GM19035 (cell line): ENCODE data around the gene BCL2L11.
A peak's percentile ranks its signal among the peaks of the same experiment; 100 is the strongest.

ENCODE experiments used
- ATAC-seq: cut with Tn5 transposase; IDR thresholded peaks from one replicate; pipeline ENCODE4 v1.9.1; 2021; ENCODE audit not compliant: unreplicated experiment

BCL2L11 gene

DNA sequence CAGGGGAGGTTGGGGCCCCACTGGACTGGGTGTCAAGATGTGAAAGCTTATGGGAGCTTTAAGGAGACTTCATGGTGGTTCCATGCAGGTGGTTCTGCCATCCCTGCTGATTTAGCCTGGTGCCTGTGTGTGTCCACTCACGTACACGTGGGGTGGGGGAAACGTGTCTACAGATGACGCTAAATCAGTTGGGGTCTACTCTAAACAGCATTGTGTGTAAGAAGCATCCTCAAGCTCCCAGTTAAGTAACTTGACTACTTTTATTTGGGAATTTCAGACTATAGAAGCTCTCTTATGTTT is 47.1 kb downstream of the BCL2L11 start:
- no peak for ATAC-seq

DNA sequence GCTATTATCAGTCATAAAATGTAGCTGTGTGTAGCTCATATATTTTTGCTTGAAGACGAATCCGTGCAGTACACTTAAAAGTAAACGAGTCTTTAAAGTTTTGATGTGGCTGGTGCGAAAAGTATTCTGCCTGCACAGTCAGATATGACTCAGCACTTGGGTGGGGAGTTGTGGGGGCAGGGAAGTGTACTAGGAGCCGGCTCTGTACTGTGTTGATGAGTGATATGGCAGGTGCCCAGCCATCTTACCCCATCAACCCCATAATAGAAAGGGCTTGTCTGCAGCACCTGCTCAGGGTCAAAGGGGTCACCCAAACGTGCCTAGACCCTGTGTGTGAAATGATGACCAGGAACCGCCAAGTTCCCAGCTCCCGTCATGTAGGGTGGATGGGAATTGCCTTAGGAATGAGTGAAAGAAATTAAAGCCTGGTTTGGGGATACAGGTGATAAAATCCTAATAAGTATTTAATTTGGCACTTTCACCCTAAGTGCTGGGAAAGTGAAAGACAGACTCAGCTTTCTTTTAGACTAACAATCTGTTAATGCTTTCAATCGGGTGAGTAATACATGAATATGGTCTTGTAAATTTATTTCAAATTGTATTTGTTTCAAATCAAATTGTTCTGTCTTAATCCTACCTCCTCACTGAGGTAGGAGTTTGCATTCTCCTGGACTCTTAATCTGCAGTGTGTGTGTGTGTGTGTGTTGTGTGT is 48.0 kb downstream of the BCL2L11 start:
- peak; percentile 78 for ATAC-seq

GRCh38 chr2:111169268-111169667 is 48.6 kb downstream of the BCL2L11 start:
- ATAC-seq = no peak

DNA sequence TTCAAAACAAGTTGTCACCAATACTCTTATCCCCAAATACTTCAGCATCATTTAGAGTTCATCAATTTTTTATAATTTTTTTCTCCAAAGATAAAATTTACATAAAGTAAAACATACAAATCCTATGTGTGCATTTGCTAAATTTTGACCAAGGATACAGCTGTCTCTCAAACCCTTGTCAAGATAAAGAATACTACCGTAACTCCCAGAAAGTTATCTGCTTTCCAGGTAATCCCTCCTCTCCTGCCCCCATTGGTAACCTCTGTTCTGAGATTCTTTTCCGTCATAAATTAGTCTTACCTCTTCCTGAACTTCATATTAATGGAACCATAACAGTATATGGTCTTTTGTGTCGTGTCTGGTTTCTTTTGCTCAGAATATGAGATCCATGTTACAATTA is 49.2 kb downstream of the BCL2L11 start:
- ATAC-seq = no peak

- no peak for ATAC-seq
These were observed 50.7 kb downstream of the BCL2L11 start for GRCh38 chr2:111171337-111171930.

- no peak for ATAC-seq
These were observed 52.0 kb downstream of the BCL2L11 start for GRCh38 chr2:111172666-111173065.

- ATAC-seq = no peak
These were observed 52.6 kb downstream of the BCL2L11 start for GRCh38 chr2:111173338-111173737.

DNA sequence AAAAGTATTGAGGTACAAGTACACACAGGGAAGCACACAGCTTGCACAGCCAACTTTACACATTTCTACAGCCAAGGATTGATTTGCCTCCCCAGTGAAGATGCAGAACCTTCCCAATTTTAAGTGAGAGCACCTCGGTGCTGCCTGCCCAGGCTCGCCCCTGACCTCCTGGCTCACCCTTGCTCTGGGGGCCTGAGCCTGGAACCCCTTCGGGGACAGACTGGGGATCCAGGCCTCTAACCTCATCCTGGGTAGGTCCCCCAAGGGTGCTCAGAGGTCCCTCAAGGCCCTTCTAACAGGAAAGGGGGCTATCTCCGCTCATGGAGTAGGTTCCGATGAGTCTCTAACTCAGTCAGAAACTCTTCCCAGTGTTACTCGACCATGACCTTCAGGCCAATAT is 53.1 kb downstream of the BCL2L11 start:
- ATAC-seq = no peak

DNA sequence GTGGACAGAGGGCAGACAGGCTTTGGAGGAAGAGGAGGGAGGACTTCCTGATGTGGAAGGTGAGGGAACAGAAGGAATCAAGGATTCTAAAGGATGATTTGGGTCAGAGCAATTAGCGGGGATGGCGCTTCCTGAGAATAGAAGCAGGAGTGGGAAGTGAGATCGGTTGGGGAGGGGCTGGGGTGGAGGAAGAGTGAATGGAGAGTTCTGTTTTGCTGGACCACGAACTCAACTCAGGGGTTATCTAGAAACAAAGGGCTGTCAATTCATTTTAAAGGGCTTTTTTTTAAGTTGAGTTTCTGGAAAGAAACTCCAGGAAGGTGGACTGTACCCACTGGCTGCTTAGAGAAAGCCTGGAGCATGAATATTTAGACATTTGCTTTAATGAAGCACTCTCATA is 54.9 kb downstream of the BCL2L11 start:
- ATAC-seq = no peak

DNA sequence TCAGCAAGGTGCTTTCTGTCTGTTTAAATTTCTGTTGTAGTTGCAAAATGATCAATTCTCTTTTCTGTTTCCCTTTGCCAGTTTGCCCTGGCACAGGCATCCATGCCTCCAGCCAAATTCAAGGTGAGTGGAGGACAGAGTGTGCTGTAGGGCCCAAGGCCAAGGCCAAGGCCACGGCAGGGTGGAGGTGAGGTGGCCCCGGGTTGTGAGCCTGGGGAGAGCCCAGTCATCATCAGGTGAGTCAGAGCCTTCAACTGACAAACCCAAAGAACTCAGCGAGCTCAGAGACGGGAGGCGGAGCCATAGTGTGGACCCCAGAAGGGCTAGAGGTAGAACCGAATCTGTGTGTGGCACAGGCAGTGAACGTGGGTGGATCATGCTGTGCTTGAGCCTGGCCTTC is 55.7 kb downstream of the BCL2L11 start:
- no peak for ATAC-seq

GRCh38 chr2:111176867-111177266 is 56.2 kb downstream of the BCL2L11 start:
- ATAC-seq = no peak

GRCh38 chr2:111178296-111178695 is 57.6 kb downstream of the BCL2L11 start:
- no peak for ATAC-seq

- no peak for ATAC-seq
These were observed 58.2 kb downstream of the BCL2L11 start for GRCh38 chr2:111178730-111179405.

- no peak for ATAC-seq
These were observed 61.4 kb downstream of the BCL2L11 start for GRCh38 chr2:111182121-111182520.

GRCh38 chr2:111182740-111183139 is 62.0 kb downstream of the BCL2L11 start:
- ATAC-seq = no peak

GRCh38 chr2:111184725-111185310 is 64.1 kb downstream of the BCL2L11 start:
- ATAC-seq = no peak

DNA sequence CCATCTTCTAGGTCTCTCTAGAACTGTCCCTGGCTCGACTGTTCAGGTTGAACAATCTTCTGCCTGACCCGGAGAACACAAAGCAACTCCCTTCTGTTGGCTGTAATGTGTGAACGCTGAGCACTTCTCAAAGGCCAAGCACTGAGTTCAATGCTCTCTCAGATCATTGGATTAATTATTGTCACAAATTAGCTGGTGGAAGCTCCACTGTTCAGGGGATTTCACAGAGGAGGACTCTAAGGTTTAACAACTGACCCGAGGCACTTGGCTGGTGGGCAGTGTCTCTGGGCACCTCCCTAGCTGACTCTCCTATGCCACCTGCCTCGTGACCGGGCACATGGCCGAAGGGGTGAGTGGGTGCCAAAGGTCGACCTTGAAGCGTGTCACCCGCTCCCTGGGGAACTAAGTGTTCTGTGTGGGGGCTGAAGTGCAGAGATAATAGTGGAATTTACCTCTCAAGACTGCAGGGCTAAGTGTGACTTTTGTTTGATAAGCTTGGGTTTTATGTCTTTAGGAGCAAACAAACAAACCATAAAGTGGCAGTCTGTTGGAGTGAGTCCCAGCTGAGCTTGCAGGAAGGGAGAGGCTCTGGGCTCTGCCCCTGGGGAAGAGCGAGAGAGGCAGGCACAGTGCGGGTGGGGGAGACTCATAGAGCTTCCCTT is 64.8 kb downstream of the BCL2L11 start:
- ATAC-seq = no peak

DNA sequence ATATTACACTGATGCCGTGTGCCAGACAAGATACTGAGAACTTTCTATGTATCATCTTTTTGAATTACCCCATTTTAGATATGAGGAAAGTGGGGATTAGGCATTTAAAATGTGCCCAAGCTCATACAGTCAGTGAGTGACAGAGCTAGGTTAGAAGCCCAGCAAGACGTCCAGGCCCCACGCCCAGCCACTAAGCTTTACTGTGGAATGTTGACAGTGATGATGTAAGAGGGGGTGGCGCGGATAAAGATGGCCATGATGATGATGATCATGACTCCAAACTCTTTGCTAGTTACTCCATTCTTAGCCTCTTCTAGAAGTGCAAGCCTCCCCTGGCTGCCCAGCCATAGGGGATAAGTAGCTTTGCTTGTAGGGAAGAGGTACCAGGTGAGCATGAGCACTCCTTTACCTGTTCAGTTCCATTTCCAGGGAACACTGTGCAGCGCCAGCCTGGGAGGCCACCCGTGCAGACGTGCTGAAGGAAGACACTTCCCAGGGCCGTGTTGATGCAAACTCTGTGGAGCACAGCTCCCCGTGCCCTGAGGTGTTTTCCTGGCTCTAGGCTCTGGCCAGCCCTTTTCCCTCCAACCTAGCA is 65.5 kb downstream of the BCL2L11 start:
- ATAC-seq = no peak

DNA sequence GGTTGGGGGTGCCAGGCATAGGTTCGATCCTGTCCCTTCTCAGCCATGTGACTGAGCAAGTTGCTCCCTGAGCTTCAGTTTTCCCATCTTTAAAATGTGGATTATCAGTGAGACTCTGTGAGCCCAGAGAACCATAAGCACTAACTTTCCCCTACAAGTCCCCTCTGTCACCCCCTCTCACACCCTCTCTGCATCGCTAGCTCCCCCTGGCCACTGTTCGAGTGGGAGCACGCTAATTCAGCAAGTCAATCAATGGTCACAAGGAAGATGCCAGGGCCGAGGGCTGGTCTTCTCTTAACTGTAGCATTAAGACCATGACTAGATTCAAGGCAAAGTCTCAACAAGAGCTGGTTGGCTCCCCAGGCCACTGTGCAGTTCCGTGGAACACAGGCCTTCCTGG is 66.2 kb downstream of the BCL2L11 start:
- ATAC-seq = no peak

GRCh38 chr2:111188681-111189080 is 68.0 kb downstream of the BCL2L11 start:
- no peak for ATAC-seq

DNA sequence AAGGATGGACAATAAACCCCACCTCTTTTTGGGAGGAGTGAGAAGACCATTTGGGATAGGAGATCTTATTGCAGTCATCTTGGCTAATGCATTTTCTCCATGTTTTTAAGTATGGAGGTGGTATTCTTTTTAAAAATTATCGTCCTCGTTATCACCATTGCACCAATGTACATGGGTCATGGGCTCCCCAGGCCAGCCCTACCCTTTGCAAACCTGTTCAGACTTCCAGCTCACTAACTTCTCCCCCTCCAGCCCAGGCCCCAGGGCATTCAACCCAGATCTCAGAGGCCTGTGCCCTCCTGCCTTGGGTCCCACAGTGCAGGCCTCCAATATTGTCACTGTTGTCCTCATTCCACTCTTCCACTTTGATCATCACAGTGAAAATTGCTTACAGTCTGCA is 68.4 kb downstream of the BCL2L11 start:
- ATAC-seq = no peak
